LNCAP (cell line): ENCODE results near the gene CHST6.

ENCODE experiments used
- TF ChIP-seq, protein P1 (sequence below): fragments of 450-650 bp; IDR thresholded peaks from 2 replicates; pipeline ENCODE4 v1.5.1; 2017; ENCODE audit warnings: mild to moderate bottlenecking

CHST6 gene

DNA sequence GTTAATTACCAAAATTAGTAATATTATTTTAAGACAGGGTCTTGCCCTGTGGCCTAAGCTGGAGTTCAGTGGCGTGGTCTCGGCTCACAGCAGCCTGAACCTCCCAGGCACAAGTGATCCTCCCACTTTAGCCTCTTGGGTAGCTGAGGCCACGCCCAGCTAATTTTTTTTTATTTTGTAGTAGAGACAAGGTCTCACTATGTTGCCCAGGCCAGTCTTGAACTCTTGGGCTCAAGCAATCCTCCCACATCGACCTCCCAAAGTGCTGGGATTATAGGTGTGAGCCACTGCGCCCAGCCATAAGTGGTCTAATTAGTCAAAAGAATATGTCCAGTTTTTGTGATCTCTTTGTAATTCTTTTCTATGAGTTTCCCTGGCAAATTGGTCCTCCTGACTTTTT, 49.9 kb downstream of the CHST6 start:
- TF ChIP-seq, protein P1, sequence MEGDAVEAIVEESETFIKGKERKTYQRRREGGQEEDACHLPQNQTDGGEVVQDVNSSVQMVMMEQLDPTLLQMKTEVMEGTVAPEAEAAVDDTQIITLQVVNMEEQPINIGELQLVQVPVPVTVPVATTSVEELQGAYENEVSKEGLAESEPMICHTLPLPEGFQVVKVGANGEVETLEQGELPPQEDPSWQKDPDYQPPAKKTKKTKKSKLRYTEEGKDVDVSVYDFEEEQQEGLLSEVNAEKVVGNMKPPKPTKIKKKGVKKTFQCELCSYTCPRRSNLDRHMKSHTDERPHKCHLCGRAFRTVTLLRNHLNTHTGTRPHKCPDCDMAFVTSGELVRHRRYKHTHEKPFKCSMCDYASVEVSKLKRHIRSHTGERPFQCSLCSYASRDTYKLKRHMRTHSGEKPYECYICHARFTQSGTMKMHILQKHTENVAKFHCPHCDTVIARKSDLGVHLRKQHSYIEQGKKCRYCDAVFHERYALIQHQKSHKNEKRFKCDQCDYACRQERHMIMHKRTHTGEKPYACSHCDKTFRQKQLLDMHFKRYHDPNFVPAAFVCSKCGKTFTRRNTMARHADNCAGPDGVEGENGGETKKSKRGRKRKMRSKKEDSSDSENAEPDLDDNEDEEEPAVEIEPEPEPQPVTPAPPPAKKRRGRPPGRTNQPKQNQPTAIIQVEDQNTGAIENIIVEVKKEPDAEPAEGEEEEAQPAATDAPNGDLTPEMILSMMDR = no peak

DNA sequence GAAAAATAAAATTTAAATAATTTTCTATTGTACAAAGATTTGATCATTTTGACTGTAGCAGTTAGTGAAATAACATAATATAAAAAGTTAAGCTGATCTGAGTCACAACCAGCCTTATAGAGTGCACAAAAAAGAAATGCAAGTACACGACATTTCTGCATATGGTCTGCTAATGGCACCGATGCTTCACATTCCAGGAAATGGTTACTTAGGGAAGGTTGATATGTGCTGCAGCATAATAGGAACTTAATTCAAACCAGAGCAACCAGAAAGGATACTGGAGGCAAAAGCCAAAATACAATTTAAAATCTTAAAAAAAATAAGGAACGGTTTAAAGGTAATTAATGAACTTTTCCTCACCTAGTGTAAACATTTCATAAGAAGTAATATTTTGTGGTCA, 51.9 kb downstream of the CHST6 start:
- TF ChIP-seq, protein P1 = no peak

DNA sequence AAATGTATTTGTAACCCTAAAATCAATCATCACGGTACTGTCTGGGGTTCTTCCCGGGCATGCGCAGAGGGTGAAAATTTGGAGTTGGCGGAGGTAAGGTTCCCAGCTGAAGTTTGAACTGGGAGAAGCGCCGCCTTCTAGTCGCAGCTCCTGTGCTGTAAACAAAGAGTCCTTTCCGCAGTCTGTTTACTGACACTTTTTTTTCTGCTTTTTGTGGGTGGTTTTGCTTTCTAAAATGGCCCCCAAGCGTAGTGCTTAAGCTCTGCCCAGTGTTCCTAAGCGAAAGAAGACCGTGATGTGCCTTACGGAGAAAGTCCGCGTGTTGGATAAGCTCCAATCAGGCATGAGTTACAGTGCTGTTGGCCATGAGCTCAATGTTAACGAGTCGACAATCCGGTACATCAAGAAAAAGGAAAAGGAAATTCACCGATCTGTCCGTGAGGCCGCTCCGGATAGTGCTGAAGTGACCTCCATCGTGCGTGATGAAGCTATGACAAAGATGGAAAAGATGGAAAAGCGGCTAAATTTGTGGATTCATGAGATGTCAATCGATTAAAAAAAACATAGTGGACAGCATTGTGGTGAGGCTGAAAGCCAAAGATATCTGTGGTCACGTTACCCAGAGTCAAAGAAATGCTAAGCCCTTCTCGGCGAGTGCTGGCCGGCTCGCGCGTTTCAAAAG, 61.4 kb downstream of the CHST6 start:
- TF ChIP-seq, protein P1 = no peak

DNA sequence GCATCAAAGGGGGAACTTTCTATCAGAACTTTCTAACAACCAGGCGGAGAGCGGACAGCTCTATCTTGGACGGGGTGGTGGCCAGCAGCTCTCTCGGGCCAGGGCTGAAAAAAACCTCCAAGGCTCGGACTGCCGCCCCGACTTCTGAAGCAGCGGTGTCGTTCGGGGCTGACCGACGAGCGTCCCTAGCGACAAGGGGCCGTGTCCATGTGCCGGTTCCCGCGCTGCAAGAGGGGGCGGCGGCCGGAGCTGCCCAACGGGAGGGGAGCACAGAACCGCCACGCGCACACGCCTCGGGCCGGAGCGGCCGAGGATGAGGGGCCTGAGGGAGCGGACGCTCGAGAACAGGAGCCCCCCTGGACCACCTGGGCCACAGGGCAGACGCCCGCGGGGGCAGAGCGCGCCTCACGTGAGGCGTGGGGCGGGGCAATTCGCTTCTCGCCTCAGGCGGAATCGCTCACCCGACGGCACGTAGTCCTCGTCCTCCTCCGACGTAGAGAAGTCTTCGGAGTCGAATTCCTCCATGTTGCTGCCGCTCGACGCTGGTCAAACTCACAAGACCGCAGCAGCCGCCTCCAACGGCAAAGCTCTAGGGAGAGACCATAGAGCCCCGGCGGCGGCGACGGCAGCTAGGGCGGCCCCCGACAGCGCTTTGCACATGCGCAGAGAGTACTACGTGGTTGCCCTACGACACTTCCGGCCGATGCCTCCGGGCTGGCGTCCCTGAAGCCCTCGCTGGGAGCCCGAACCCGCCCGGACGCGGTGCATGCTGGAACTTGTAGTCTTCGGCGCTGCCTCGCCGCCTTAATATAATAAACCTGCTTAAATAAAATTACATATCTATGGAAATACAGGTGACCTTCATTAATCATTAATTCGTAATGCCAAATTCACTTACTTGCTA, 62.2 kb downstream of the CHST6 start, which contains the start of gene CFDP1:
TSS of gene CFDP1 (minus strand) at position 676 of the 904 bp plus-strand sequence. CDS start at position 525, 151 bp downstream.
- TF ChIP-seq, protein P1 = no peak

DNA sequence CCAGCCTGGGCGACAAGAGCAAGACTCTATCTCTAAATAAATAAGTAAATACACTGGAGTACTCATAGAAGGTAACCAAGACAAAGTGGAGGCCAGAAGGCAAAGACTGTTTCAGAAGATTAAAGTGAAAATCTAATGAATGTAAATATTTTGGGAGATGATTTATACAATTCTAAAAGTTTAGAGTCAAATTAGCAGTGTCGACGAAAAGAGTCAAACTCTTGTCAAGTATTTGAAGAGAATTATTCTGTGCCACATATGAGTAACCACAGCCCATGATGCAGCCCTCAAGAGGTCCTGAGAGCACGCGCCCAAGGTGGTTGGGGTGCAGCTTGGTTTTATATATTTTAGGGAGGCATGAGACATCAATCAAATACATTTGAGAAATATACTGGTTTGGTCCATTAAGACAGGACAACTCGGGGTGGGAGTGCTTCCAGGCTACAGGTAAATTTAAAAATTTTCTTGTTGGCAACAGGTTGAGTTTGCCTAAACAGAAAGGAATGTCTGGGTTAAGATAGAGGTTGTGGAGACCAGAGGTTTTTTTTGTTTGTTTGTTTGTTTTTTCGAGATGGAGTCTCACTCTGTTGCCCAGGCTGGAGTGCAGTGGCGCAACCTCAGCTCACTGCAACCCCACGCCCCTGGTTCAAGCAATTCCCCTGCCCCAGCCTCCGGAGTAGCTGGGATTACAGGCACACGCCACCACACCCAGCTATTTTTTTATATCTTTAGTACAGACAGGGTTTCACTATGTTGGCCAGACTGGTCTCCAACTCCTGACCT, 65.4 kb downstream of the CHST6 start:
- TF ChIP-seq, protein P1 = no peak

DNA sequence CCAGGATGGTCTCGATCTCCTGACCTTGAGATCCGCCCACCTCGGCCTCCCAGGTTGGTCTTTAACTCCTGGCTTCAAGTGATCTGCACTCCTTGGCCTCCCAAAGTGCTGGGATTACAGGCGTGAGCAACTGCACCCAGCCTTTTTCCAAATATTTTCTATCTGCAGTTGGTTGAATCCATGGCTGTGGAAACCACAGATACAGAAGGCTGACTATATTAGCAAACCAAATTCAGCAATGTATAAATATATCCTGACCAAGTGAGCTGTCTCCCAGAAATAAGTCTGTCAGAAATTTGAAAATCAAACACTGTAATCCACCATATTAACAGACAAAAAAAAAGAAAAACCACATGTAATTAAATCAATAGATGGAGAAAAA, 71.5 kb downstream of the CHST6 start:
- TF ChIP-seq, protein P1 = no peak
